ENCODE results near the gene SNX19.

DNA sequence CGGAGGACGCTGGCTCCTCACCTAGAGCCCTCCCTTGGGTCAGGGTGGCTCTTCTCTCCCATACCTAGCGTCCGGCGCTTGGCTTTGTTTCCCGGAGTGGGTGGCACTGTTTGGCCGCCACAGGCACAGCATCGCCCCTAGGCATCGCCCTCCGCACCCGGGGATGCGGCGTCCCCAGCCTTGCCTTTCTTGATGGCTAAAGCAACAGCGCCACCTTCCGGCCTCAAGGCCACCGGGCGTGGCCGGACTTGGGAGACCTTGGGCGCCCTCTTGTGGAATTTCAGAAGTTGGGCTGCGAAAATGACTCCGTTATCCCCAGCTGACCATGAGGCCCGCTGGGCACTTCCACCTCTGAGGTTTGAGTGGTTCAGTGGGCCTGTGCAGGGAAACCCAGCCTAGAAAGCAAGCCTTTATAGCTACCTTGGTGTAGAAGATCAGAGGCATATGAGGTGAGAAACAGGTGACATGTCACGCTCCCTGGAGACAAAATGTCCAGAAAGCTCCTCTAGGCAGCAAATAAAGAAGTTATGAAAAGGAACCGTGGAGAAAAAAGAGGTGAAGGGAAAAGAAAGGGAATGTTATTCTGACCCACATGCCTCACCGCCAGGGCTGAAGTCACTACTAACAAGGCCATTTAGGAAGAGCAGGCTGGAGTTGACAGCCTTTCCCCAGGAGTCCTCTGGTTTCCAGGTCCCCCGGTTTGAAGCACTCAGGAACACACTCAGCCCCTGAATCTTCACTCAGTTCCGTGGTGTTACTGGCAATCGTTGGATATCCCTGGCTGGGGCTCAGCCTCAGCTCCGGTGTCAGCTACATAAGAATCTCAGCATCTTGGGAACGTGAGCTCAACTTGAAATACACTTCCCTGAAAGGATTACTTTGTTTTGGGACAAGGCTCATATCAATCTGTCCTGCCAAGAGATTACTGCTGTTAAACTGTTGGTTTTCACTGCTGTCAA is 54.1 kb downstream of the SNX19 start:
- TF ChIP-seq, protein P1, sequence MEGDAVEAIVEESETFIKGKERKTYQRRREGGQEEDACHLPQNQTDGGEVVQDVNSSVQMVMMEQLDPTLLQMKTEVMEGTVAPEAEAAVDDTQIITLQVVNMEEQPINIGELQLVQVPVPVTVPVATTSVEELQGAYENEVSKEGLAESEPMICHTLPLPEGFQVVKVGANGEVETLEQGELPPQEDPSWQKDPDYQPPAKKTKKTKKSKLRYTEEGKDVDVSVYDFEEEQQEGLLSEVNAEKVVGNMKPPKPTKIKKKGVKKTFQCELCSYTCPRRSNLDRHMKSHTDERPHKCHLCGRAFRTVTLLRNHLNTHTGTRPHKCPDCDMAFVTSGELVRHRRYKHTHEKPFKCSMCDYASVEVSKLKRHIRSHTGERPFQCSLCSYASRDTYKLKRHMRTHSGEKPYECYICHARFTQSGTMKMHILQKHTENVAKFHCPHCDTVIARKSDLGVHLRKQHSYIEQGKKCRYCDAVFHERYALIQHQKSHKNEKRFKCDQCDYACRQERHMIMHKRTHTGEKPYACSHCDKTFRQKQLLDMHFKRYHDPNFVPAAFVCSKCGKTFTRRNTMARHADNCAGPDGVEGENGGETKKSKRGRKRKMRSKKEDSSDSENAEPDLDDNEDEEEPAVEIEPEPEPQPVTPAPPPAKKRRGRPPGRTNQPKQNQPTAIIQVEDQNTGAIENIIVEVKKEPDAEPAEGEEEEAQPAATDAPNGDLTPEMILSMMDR (IDR thresholded peaks at IDR 0.05; ENCODE audit: low read depth, low read length): peak; percentile 100
- TF ChIP-seq EZH2phosphoT487 (IDR thresholded peaks at IDR 0.05; ENCODE audit: low read depth): no peak

All from OCI-LY3 (cell line).